Cerebellar nuclear complex (tissue), 1 donor: ENCODE data around the gene MAP3K14.

ENCODE experiments used
- DNase-seq, 2 experiments: peaks; one replicate each; lab custom pipeline; 2025; lab: John Stamatoyannopoulos, UW

The MAP3K14 gene

DNA sequence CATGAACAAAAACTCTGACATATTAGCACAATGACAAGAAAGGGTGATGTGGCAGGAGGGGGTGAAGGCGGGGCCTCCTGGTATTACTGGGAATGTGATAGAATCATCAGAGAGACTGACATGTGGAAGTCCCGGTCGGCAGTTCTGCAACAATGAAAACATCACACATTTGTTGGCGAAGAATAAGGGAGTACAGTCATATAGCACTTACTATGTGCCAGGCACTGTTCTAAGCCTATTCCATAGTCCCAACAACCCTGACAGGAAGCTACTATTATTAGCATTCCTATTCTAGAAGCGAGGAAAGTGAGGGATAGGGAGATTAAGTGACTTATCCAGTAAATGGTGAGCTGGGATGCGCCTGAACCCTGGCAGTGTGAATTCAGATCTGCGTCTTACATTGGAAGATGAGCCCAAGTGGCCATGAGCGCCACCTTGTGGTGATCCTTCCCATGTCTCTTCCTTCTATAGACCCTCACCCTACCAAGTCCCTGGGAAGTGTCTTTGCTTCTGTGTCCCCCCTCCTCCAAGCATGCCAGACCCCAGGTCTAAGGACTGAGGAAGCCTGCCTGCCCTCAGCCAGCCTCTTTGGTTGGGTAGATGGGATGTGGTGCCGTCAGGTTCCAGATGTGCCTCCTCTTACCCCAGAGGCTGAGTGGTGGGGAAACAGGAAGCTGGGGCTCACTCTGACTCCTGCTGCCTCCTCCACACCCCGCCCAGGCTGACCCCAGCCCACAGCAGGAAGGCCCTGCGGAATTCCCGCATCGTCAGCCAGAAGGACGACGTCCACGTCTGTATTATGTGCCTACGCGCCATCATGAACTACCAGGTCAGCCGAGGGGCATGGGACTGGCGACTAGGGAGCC lies 81.2 kb downstream of the MAP3K14 start:
- DNase-seq: no peak

DNA sequence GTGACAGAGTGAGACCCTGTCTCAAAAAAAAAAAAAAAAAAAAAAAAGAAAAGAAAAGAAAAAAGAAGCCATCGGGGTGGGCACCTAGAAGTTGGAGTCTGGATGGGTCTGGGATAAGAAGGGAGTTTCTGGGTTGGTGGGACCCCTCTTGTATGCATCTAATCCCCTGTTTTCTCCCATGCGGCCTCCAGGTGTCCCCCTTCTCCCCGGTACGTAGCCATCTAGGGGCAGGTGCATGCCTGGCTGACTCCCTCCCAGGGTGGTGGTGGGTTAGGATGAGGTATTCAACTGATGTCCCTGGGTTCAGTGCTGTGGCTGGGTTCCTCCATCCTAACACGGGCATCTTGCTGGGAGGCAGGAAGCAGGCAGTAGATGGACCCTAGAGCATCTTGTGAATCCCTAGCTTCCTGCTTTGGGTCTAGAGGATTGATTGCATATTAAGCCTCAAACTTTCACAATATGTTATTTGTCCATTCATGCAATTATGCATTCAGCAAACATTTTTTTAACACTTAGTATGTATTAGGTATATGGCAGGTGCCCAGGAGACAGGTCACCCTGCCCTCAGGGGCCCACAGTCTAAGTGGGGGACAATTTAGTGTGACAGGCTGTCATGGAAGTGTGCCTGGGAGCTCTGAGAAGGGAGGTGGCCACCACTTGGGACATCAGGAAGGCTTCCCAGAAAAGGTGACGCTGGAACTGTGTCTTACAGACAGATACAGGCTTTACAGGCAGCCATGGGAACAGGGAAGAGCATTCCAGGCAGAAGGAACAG lies 82.0 kb downstream of the MAP3K14 start:
- DNase-seq: no peak

DNA sequence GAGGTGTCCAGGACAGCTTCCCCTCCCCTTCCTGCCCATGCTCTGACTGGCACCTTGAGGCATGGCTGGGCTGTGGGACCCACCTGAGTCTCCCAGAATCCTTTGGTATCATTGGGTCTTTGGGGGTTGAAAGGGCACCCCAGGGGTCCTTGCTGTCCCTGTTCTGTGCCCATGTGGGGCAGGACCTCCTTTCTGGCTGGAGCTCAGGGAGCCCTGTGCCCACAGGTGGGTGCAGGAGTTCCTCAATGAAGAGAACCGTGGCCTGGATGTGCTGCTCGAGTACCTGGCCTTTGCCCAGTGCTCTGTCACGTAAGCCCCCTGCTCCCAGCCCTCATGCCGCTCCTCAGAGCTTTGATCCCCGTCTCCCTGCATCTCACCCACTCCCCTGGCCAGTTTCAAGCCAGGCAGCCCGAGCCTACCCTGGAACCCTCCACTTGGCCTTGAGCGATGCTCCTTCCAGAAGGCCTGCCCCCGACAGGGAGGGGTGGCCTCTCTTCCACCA lies 83.3 kb downstream of the MAP3K14 start:
- DNase-seq: no peak

DNA sequence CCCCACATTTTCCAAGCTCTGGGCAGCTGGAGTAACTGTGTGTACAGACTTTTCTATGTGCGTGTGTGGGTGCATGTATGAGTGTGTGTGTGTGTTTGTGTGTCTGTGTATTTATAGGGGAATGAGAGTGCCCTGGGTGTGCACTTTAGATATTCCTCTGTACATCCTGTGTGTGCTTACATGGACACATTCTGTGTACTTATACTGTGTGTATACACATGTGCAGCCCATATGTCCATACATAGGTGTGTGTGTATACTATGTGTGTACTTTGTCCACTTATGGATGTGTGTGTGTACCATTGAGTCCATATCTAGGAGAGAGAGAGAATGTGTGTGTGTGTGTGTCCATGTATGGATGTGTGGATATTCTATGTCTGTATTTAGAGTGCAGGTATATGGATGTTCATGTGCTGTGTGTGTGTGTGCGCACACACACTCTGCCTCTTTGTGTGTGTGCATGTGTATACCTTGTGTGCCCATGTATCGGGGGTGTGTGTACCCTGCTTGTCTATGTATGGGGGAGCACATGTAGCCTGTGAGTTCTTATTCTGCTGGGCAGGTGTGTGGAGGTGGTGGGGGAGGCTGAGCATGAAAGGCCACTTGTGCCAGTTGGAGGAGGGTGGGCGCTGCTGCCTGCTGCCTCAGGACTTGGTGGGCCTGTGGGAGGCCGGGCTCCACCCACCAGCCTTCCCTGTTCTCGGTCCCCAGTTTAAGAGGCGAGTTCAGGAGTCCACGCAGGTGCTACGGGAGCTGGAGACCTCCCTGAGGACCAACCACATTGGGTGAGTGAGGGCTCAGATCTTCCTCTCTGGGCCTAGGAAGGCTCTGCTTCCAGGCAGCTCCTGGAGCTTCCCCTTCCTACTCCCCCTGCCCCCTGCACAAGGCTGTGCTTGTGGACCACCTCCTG lies 84.1 kb downstream of the MAP3K14 start:
- DNase-seq: no peak

DNA sequence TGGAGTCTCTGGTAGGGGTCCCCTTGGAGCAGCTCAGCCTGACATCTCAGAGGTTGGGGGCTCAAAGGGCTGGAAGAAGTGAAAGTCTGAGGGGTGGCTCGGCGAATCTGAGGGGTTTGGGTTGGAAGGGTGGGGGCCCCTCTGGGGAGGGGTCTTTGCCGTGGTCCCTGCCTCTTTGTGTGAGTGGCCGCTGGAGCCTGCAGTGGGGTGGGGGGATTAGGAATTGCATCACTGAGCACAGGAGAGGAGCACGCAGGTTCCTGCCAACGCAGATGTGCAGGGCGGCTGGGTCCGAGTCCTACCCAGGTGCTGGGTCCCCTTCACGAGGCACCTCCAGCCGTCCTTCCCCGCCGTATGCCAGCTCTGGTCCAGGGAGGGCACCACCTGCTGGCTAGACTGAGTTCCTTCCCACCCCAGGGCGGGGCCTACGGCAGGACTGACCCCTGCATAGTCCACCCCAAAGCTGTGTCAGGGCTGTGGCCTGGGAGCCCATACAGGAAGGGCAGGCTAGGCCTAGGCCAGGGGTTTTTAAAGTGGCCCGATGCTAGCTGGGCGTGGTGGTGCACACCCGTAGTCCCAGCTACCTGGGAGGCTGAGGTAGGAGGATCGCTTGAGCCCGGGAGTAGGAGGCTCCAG lies 85.2 kb downstream of the MAP3K14 start:
- no peak for DNase-seq

DNA sequence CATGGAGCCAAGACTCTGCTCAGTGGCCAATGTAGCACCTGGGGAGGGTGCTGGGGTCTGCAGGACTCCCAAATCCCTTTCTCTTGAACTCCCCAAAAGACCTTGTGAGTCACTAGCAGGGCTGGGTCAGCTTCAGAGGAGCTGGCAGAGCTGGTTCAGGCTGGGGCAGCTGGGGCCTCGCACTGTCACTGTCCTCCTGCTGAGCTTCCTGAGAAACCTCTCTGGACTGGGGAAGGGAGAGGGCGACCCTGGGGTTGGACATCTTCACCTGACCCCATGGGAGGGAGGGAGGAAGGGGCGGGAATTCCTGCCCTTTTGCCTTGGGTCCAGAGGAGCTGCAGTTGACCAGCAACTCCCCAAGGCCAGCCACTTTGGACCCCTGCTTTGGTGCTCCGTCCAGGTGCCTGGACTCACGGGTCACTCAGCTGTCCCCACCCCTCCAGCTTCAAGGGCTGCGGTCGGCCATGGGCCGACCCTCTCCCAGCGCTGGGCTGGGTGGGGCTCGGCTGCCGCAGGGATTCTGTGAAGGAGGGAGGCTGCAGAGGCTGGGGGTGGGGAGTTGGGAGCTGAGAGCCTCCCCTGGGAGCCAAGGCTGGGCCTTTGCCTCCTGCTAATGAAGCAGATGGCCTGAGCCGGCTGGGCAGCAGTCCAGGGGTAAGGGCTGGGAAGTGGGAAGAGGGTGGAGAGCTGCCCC lies 85.9 kb downstream of the MAP3K14 start:
- DNase-seq: no peak

DNA sequence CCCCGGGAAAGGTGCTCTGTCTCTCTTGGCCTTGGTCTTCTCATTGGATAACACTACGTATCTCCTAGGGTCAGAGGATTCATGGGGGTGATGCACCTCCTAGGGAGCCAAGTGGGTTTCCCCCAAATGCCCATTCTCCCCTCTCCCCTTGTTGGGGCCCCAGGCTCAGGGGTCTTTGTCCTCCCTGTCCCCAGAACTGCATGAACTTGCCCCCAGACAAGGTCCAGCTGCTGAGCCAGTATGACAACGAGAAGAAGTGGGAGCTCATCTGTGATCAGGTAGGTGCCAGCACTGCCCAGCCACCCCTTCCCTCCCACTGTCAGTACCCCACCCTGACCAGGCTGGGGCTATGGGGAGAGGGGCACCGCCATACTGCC lies 86.4 kb downstream of the MAP3K14 start:
- DNase-seq: no peak

DNA sequence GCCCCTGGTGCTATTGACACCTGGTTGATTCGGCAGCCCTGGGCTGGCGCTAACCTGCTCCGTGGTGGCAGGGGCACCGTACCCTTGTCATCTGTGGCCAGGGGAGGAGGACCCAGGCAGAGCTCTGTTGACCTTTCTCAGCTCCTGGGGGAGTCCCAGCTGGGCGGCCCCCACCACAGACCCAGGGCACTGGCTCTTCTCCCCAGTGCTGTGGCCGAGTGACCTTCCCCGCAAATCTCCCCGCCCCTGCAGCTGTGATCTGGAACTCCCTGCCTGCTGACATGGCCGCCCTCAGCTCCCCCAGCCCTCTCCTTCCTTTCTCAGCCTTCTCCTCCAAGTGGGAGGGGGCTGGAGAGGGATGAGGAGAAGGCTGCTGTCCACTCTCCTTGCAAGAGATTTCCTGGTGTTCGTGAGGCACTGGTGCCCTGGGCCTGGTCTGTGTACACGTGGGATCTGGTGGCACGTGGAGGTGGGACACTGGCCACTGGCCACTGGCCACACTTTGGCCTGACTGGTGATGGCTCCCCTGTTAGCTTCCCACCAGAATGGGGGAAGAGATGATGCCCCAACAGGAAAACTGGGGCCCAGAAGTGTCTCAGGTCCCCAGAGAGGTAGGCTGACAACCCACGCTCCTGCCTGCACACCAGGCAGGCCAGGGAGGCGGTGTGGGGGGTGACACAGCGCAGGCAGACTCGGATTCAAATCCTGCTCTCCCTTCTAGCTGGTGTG lies 87.0 kb downstream of the MAP3K14 start:
- no peak for DNase-seq

DNA sequence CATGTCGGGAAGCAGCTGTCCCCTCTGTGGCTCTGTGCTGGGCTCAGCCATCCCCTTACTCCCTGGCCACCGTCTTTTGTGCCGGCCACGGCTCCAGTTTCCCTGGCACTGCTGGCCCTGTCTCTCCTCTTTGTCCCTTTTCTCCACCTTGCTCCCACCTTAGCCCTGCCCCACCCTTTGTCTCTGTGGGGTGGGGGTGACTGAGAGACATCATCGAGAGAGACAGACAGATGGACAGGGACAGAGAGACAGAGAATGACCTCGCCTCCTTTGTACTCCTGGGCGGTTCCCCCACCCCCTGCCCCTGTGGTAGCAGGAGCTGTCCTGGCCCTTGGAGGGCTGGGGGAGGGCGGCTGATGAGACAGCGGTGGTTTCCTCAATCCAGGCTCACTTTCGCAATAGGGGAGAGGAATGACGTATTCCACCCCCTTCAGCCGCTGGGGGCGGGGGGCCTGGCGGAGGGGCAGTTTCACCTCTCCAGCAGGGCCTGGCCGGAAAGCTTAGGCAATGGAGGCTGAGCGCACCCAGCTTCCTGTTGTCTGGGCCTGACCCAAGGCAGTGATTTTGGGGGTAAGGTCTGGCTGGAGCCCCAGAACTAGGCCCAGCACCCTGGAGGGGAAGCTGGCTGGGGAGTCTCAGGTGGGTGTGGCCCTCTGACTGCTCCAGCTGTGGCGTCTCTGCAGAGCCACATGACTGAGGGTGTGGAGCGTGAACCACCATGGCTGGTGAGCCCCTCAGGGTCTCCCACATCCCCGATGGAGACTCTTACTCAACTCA lies 87.9 kb downstream of the MAP3K14 start:
- no peak for DNase-seq

DNA sequence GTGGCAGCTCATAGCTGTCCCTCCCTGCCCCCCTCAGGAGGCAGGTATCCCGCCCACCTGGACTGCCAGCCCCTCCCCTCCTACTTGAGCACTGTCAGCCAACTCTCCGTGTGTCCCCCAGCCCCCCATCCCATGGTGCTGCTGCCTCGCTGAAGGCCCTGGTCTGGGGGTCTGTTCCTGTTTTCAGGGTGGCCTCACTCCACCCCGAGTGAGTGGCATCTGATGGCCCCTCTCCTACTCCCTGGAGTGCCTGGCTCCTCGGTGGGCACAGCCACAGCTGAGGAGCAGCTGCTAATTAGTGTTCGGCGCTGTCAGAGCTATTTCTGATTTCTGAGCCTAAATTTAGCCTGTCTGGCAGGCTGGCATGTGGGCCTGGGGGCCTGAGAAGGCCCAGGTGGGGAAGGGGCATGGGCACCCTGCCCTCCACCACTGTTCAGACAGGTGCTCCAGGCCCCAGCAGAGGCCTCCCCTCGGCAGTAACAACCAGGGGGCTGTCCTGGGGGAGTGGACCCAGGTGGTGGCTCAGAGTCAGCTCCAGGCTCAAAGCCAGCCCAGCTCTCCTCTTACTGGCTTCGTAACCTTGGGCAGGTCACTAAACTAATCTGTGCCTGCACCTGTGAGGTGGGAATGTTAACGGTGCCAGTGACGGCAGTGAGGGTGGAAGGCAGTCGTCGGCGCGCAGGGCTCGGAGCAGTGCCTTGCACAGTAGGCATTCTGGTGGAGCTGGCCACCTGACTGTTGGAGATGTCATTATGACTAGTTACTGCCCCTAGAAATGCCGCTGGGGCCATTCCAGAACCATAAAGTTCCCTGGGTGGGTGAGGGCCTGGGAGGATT lies 88.7 kb downstream of the MAP3K14 start:
- no peak for DNase-seq

DNA sequence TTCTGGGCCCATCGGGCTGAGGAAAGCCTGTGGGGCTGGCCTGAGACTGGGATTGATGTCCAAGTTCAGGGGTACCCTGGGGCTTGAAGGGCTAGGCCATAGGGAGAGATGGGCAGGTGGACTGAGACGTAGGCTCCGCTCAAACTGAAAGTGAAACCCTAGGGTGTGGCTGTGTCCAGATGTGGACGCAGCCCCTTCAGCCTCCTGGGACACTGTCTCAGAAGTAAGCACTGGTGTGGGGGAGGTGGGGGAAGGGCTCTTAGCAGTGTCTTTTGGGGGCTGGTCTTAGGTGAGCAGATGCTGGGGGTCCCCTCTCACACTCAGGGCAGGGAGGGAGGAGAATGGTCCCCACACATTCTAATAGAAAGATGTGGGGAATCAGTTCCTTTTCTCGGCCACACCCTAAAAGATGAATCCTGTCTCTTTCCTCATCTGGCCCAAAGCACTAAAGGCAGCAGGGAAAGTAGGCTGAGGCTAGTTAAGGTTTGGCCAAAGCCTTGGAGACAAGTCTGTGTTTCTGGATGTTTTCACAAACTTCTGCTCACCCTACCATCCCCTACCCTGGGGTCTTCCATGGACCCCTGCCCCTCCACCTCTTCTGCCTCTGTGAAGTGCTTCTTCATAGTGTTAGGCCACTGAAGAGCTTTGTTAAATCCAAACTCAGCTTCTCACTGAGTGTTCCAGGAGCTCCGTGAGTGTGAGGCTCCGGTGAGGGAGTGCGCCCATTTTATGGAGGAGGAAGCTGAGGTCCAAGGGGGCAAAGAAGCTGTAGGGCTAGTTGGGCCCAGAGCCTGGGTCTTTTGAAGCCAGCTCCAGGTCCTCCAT lies 89.5 kb downstream of the MAP3K14 start:
- DNase-seq: no peak

DNA sequence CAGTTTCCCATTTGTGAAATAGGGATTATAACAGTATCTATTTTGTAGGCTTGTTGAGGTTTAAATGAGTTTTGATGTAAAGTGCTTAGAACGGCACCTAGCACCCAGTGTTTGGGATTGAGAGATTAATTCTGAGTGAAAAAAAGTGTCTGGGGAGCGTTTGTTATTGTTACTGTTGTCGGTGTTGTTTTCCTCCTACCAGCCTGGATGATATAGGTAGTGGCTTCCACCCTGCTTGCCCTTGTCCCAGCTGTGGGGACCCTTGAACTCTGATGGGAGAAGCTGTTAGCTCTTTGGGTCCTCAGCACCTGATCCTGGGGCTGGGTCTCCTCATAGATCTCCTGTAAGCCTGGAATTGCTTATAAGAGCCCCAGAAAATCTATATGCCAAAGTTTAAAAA lies 90.2 kb downstream of the MAP3K14 start:
- DNase-seq: no peak

DNA sequence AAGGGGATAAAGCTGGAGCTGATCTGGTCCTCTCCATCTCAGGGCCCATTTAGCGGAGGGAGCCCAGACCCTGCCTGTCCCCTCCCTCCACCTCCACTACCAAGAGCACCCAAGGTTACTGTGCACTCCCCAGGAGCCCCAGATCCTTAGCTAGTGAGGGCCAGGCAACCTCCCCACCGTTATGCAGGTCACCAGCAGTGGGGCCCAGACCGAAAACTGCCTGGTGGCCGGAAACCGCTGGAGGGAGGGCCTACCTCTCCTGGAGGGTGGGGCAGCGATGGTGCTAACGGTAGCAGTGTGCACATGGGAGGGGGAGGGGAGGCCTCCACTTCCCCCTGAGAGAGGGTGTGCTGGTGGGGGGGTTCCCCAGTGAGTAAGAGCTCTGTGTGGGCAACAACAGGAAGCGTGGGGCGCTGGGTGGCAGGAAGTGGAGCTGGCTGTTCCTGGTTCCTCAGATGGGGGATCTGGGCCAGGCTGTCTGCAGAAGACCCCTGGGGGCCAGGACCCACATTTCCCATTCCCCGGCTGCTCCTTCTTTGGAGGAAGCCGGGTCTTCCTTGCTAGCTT lies 90.8 kb downstream of the MAP3K14 start:
- DNase-seq: no peak

DNA sequence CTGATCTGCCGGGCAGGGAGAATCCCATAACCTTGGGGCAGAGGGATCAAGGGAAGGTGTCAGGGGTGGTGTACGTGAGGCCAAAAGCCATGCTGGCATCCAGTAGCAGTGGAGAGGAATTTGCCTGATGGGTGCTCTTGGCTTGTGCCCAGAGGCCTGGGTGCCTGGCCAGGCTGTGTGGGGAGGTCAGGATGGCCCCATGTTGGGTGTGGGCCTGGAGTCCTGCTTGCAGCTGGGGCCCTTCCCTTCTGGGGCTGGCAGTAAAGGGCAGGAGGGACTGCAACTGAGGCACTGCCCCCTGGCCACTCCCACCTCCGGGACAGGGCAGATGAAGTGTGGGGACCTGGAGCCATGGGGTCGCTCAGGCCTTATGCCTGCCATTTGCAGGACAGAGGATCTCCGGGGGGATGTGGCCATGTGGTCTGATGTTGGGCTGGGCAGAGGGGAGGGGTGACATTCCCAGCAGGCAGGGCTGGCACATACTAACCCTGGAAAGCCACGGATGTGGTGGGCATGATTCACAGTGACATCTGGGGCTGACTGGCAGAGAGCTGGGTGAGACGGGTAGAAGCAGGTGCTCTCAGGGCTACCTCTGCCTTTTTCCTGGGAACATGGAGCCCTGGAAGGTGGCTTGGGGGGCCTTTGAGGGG lies 91.6 kb downstream of the MAP3K14 start:
- no peak for DNase-seq

DNA sequence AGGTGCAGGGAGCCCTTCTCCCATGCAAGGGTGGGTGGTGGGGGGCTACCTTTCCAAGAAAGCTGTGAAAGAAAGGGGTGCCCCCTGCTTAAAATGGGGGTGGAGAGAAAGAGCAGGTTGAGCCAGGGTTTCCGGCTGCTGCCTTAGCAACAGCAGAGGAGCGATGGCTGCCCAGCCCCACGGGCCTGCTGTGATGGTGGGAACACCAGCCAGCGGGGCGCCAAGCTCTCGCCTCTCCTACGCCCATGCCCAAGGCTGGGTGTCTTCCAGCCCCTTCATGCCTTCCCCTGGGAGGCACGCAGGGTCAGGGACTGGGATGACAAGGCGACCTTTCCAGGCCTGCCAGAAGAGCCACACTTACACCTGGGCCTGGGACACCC lies 92.2 kb downstream of the MAP3K14 start:
- no peak for DNase-seq

DNA sequence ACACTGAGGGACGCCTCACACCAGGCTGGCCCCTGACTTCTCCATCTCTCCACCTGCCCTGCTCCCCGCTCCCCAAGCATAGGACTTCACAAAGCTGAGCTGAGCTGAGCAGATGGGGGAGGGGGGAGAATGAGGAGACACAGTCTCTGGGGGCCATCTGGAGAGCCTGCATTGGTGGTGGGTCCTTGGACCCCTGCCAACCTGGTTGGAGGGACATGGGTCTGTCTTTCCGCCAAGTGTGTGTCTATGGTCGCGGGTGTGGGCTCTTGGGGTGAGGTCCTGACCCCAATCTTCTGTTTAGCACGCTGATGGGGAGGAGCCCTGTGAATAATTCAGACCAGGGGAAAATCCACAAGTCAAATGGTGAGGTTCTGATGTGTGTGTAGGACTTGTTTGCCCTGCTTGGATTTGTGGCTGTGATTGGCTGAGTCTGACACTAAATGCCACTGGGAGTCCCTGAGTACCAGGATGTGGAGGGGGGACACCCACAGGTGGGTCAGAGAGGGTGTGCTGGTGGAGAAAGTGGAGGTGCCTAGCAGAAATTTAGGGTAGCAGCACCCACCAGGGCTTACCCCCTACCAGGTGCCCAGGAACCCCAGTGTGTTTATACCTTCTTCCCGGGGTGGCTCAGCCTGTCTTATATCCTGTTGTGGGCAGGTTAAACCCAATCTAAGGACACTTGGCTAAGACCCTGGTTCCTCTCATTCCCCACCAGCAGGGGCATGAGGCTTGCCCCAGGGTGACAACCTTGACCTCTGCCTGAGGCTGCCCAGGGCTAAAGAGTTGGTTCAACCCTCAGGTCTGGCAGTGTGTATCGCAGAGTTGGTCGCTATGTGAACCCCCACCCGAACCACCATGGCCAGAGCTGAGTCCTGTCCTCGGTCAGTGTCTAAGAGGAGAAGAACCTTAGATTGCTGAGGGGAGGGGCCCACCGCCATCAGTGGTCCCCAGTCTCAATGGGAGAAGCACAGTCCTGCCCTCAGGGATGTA lies 93.0 kb downstream of the MAP3K14 start:
- no peak for DNase-seq
